ENCODE data around the gene LNPEP.

DNA sequence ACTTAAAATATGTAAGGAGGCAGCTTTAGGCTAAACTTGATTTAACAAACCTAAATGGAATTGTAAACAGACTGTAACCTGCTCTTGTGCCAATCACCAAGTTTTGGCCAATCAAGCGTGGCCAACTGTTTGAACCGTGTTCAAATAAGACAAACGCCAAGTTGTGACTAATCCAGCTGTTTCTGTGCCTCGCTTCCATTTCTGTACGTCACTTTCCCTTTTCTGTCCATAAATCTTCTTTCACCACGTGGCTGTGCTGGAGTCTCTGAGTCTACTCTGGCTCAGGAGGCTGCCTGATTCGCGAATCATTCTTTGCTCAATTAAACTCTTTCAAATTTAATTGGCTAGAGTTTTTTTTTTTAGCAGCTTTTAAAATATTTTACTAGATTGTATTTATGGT, 135.2 kb downstream of the LNPEP start:
- TF ChIP-seq ZNF274 (IDR thresholded peaks at IDR 0.05; ENCODE audit: low read depth, low read length) = no peak
- TF ChIP-seq SUZ12 (IDR thresholded peaks at IDR 0.05; ENCODE audit: extremely low read depth, insufficient read depth, insufficient read length) = no peak
- no peak for TF ChIP-seq YY1 (IDR thresholded peaks at IDR 0.05; ENCODE audit: insufficient read depth, insufficient read length)

All from NT2/D1 (cell line).